Subcutaneous adipose tissue (tissue), 4 donors: ENCODE data around the gene SLC24A3. TPM values are rescaled to one million over a fixed set of nuclear protein-coding genes. Genes with fewer than 3 reads are reported as not detected.

Experiments
- CTCF ChIP-seq: fragments of 450-650 bp; IDR thresholded peaks from one replicate; pipeline ENCODE4 v1.5.1; 2016; ENCODE audit warnings: low read depth, mild to moderate bottlenecking, control low read depth, antibody characterized with exemption, moderate library complexity
- total RNA-seq, 4 donors: library from RNA; depleted of rRNA; stranded (reverse); fragments of >200 nt; gene quantifications; one replicate each; pipeline ENCODE4 v1.1.0, GENCODE V29; 2016

SLC24A3 gene
- total RNA-seq, 4 donors from 2014 or later: 4.6 to 12.2 (median 9.1) TPM

- TF ChIP-seq CTCF: no peak
Measured at GRCh38 chr20:19527509-19527908, 315.1 kb downstream of the SLC24A3 start.

- TF ChIP-seq CTCF: no peak
Measured at GRCh38 chr20:19528286-19529030, 316.0 kb downstream of the SLC24A3 start.

- TF ChIP-seq CTCF: no peak
Measured at GRCh38 chr20:19530006-19530405, 317.6 kb downstream of the SLC24A3 start.

- no peak for TF ChIP-seq CTCF
Measured at GRCh38 chr20:19531446-19531845, 319.0 kb downstream of the SLC24A3 start.

GRCh38 chr20:19538556-19538955 is 326.1 kb downstream of the SLC24A3 start:
- TF ChIP-seq CTCF: no peak

GRCh38 chr20:19539191-19539590 is 326.7 kb downstream of the SLC24A3 start:
- TF ChIP-seq CTCF: no peak

GRCh38 chr20:19540392-19540791 is 327.9 kb downstream of the SLC24A3 start:
- TF ChIP-seq CTCF: no peak
